ENCODE data around the gene PLA2G2C. TPM values are rescaled to one million over a fixed set of nuclear protein-coding genes. Genes with fewer than 3 reads are reported as not detected.

The PLA2G2C gene
- total and polyA plus RNA-seq, 2 experiments from 2014 or later, result not detected

DNA sequence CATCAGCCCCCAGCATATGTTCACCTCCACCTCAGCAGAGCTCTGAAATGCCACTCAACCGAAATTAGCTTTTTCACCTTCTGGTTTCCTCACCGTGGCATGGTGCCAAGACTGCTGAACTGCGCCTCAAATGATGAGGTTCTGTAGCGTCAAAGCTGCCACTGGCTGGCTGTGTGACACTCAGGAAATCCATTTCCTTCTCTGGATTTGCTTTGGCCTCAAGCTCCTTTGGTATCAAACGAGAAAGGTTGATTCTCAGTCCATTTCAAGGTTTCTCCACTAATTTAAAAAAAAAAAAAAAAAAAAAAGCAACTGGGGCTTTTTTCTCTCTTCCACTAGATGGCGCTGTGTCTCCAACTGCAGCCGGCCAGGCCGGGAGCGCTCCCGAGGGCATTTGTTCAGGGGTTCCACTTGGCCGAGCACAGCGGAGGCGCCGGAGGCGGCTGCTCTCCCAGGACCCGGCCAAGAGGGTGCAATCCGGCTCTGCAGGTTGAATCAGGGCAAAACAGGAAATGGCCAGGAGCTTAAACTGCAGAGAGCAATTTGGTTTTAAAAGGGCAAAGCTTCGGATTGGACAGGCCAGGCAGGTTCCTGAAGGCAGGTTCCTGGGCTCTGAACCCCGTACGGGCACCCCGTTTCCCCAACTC is 26.5 kb upstream of the PLA2G2C start (continued):
- TF ChIP-seq ZNF462 (CRISPR knock-in tag; IDR thresholded peaks at IDR 0.05), result no peak
- TF ChIP-seq STAT1 (IDR thresholded peaks at IDR 0.05; ENCODE audit: unreplicated experiment), result no peak
- TF ChIP-seq EZH2 (IDR thresholded peaks at IDR 0.05; ENCODE audit: low read depth, unreplicated experiment), result no peak
- TF ChIP-seq ETS1 (IDR thresholded peaks at IDR 0.05), result peak; percentile 49; the same call in 1 of the 2 replicates

GRCh38 chr1:20212085-20212684 is 25.9 kb upstream of the PLA2G2C start:
- no peak overlapping the region; the same call in 2 of the 3 replicates for H3K4me3 Mint-ChIP-seq
- H3K36me3 ChIP-seq (ENCODE audit: insufficient read depth), result no peaks in the 10 kb centered on the region
- H3K27ac ChIP-seq (ENCODE audit: low read depth), result no peak overlapping the region
- H3F3A ChIP-seq (replicated peaks; ENCODE audit: low read depth), result no peaks in the 10 kb centered on the region
- H3K36me3 Mint-ChIP-seq (ENCODE audit: low read depth), result peaks cover 2% of the 10 kb centered on the region; the same call in 1 of the 3 replicates
- no peak overlapping the region for H3K4me2 ChIP-seq
- H3K9me2 ChIP-seq (ENCODE audit: insufficient read depth), result no peaks in the 10 kb centered on the region
- DNase-seq (ENCODE audit: low spot score) (no peak), ATAC-seq (peak; percentile 10; the same call in 2 of the 3 replicates)
- no peak overlapping the region for H3K27ac Mint-ChIP-seq
- H3K9me3 Mint-ChIP-seq, result peaks cover 4% of the 10 kb centered on the region; the same call in 2 of the 3 replicates
- H3K27me3 ChIP-seq (ENCODE audit: insufficient read depth), result no peaks in the 10 kb centered on the region
- H3K4me1 ChIP-seq (ENCODE audit: insufficient read depth), result peaks cover 12% of the 10 kb centered on the region
- H3K4me3 ChIP-seq, result no peak overlapping the region
- no peaks in the 10 kb centered on the region for H3K79me2 ChIP-seq (replicated peaks; ENCODE audit: insufficient read depth)
- peaks cover 10% of the 10 kb centered on the region for H3K4me1 Mint-ChIP-seq
- peaks cover 9% of the 10 kb centered on the region for H3K27me3 Mint-ChIP-seq (ENCODE audit: insufficient read depth, low read depth, poor library complexity)
- H2AFZ ChIP-seq, result peak overlapping the region; percentile 83
- no peaks in the 10 kb centered on the region for H4K20me1 ChIP-seq (replicated peaks; ENCODE audit: insufficient read depth)
- TF ChIP-seq ETS1 (IDR thresholded peaks at IDR 0.05) (no peak), NANOG (IDR thresholded peaks at IDR 0.05; ENCODE audit: borderline replicate concordance) (no peak), CREB1 (CRISPR knock-in tag; IDR thresholded peaks at IDR 0.05; ENCODE audit: low read depth) (no peak), ZNF114 (CRISPR knock-in tag; IDR thresholded peaks at IDR 0.05) (no peak)
